Activated CD4-positive, alpha-beta T cell treated with anti-CD3 and anti-CD28 coated beads, Interleukin-2, amount 10 ng/mL, durations not matched to agents 7 days and 5 days (primary cell): Measurements from ENCODE around the gene ZNF710. TPM values are rescaled to one million over a fixed set of nuclear protein-coding genes. Genes with fewer than 3 reads are reported as not detected.

Experiments
- CTCF ChIA-PET: fragments of 350-600 bp; sonication (Branson Sonifier 250); formaldehyde crosslinking; loops from one replicate; lab custom pipeline; 2021; ENCODE audit warnings: antibody characterized with exemption; lab: Charles Lee
- POLR2A ChIA-PET: fragments of 350-600 bp; sonication (Branson Sonifier 250); formaldehyde crosslinking; loops from one replicate; lab custom pipeline; 2021; ENCODE audit warnings: antibody characterized with exemption; lab: Charles Lee
- DNase-seq: peaks from one replicate; pipeline ENCODE4 v3.0.0-alpha.2; 2020
- H3K27ac Mint-ChIP-seq: one replicate; pipeline ENCODE4 v1.8.0; 2021; ENCODE audit warnings: mild to moderate bottlenecking, moderate library complexity, mixed read lengths
- H3K27me3 Mint-ChIP-seq: one replicate; pipeline ENCODE4 v1.8.0; 2021; ENCODE audit warnings: mixed read lengths
- H3K36me3 Mint-ChIP-seq: one replicate; pipeline ENCODE4 v1.8.0; 2021; ENCODE audit warnings: low read depth, mixed read lengths
- H3K4me1 Mint-ChIP-seq: one replicate; pipeline ENCODE4 v1.8.0; 2021; ENCODE audit warnings: mixed read lengths
- H3K4me3 Mint-ChIP-seq: one replicate; pipeline ENCODE4 v1.8.0; 2021; ENCODE audit warnings: mild to moderate bottlenecking, moderate library complexity, mixed read lengths
- H3K9me3 Mint-ChIP-seq: one replicate; pipeline ENCODE4 v1.8.0; 2021; ENCODE audit warnings: mixed read lengths
- total RNA-seq, 2 experiments: library from RNA; stranded (reverse); gene quantifications; one replicate each; pipeline ENCODE4 v1.2.3, GENCODE V29; 2021

Gene ZNF710
- total RNA-seq, 2 experiments from 2014 or later: 24.4 to 26.6 TPM

DNA sequence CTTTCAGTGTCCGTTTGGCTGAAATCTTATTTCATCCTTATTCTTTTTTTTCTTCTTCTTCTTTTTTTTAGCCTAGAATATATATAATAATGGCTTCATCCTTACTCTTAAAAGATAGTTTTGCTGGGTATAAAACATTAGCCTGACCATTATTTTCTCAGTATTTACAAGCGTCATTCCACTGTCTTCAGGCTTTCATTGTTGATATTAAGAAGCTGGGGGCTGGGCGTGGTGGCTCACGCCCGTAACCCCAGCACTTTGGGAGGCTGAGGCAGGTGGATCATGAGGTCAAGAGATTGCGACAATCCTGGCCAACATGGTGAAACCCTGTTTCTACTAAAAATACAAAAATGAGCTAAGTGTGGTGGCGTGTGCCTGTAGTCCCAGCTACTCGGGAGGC, 10.6 kb downstream of the ZNF710 start:
- Mint-ChIP-seq H3K9me3 (peaks cover 7% of the 10 kb centered on the region), H3K27me3 (no peaks in the 10 kb centered on the region), H3K4me1 (peaks cover 61% of the 10 kb centered on the region), H3K27ac (no peak overlapping the region), H3K4me3 (no peak overlapping the region), H3K36me3 (peaks cover 44% of the 10 kb centered on the region)
- POLR2A ChIA-PET: no interaction called here
- no peak for DNase-seq
- CTCF ChIA-PET: interaction anchor here (0.8 to 1.3 kb wide), 3 partner anchors 20 to 281 kb away, joined by 3 to 4 read pairs (median 4); no protein-coding TSS in a partner anchor

DNA sequence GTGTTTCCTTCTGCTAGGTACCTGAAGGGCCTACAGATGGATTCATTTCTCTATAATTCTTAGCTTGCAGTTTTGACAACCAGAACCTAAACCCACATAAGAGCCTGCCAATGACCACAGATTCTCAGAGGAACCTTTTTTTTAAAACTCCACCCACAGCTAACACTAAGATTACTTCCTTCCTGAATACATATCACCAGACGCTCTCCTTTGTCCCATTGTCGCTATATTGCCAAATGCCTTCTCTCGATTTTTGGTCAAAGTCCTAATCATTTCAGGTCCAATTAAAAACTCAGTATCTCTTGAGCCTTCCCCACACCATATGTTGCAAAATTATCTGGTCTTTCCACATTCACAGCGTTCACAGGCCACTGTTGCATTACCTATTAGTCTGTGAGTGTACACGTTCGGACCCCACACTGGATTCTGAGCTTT, 12.4 kb downstream of the ZNF710 start:
- Mint-ChIP-seq H3K27me3 (no peaks in the 10 kb centered on the region), H3K36me3 (peaks cover 46% of the 10 kb centered on the region), H3K4me3 (peak overlapping the region; percentile 67), H3K4me1 (peaks cover 61% of the 10 kb centered on the region), H3K27ac (peak overlapping the region; percentile 87), H3K9me3 (peaks cover 7% of the 10 kb centered on the region)
- DNase-seq: peak; percentile 81
- CTCF ChIA-PET: interaction anchor here (0.8 to 2.3 kb wide), 2 partner anchors 10 to 42 kb away, joined by 3 to 11 read pairs; no protein-coding TSS in a partner anchor
- POLR2A ChIA-PET: interaction anchor here (0.7 to 1.3 kb wide), 2 partner anchors 9 to 11 kb away, joined by 3 read pairs; no protein-coding TSS in a partner anchor

- no peak for DNase-seq
- H3K36me3 Mint-ChIP-seq: peaks cover 35% of the 10 kb centered on the region
- H3K27me3 Mint-ChIP-seq: no peaks in the 10 kb centered on the region
- H3K9me3 Mint-ChIP-seq: peaks cover 7% of the 10 kb centered on the region
- H3K4me1 Mint-ChIP-seq: peaks cover 53% of the 10 kb centered on the region
- no peak overlapping the region for H3K4me3 Mint-ChIP-seq
- ChIA-PET CTCF (interaction anchor here (0.6 to 1.0 kb wide), 4 partner anchors 11 to 202 kb away, joined by 3 to 4 read pairs (median 3); no protein-coding TSS in a partner anchor), POLR2A (no interaction called here)
- H3K27ac Mint-ChIP-seq: no peak overlapping the region
Measured at GRCh38 chr15:90015294-90015693, 14.2 kb downstream of the ZNF710 start.

DNA sequence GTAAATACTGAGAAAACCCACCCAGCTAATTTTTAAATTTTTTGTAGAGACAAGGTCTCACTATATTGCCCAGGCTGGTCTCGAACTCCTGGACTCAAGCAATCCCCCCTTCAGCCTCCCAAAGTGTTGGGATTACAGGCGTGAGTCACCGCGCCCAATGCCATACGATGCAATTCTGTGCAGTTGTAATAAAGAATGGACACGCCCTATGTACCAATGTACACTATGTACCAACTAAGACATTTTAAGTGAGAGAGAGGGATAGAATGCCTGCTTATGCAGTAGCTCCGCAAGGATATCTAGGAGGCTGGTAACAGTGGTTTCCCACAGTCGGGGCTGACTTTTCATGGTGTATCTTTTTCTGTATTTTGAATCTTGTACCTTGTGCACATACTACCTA, 14.6 kb downstream of the ZNF710 start:
- ChIA-PET POLR2A (no interaction called here), CTCF (interaction anchor here (0.6 to 1.3 kb wide), 5 partner anchors 11 to 201 kb away, joined by 3 to 4 read pairs (median 3); no protein-coding TSS in a partner anchor)
- Mint-ChIP-seq H3K4me3 (no peak overlapping the region), H3K27ac (no peak overlapping the region), H3K9me3 (peaks cover 7% of the 10 kb centered on the region), H3K36me3 (peaks cover 35% of the 10 kb centered on the region), H3K27me3 (no peaks in the 10 kb centered on the region), H3K4me1 (peaks cover 53% of the 10 kb centered on the region)
- no peak for DNase-seq

GRCh38 chr15:90016721-90017120, 15.6 kb downstream of the ZNF710 start:
- peak; percentile 30 for DNase-seq
- POLR2A ChIA-PET: no interaction called here
- no peaks in the 10 kb centered on the region for H3K27me3 Mint-ChIP-seq

DNA sequence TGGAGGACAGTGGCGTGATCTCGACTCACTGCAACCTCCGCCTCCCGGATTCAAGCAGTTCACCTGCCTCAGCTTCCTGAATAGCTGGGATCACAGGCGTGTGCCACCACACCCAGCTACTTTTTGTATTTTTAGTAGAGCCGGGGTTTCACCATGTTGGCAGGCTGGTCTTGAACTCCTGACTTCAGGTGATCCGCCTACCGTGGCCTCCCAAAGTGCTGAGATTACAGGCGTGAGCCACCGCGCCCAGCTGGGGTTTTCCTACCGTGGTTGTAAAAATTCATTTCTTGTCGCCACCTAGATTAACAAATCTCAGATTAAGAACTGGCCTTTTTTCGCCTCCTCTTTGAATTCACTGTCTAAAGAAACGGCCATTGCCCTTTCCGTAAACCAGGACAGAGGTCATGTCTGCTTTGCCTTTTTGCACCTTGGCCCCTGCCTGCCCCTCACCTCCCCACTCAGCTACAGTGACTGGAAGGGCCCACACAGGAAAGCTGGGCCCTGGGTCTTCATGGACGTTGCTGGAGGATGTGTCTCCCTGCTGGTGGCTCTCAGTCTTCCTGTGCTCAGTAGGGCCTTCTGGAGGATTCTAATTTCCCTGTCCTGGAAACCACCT, 17.2 kb downstream of the ZNF710 start:
- POLR2A ChIA-PET: no interaction called here
- Mint-ChIP-seq H3K27me3 (no peaks in the 10 kb centered on the region), H3K4me3 (no peak overlapping the region), H3K4me1 (peaks cover 58% of the 10 kb centered on the region), H3K9me3 (peaks cover 4% of the 10 kb centered on the region), H3K36me3 (peaks cover 19% of the 10 kb centered on the region), H3K27ac (no peak overlapping the region)
- DNase-seq: no peak
- CTCF ChIA-PET: interaction anchor here (0.8 to 2.0 kb wide), 5 partner anchors 8 to 15 kb away, joined by 3 to 5 read pairs (median 5); no protein-coding TSS in a partner anchor

More at GRCh38 chr15:90016721-90017120, 15.6 kb downstream of the ZNF710 start:
- CTCF ChIA-PET: interaction anchor here (0.6 to 1.9 kb wide), 5 partner anchors 13 to 81 kb away, joined by 3 to 9 read pairs (median 3); no protein-coding TSS in a partner anchor
- peak overlapping the region; percentile 74 for H3K27ac Mint-ChIP-seq
- peaks cover 4% of the 10 kb centered on the region for H3K9me3 Mint-ChIP-seq
- peaks cover 28% of the 10 kb centered on the region for H3K36me3 Mint-ChIP-seq
- peaks cover 54% of the 10 kb centered on the region for H3K4me1 Mint-ChIP-seq
- H3K4me3 Mint-ChIP-seq: no peak overlapping the region

- CTCF ChIA-PET: interaction anchor here (1.0 kb wide), 1 partner anchor 66 kb away, joined by 3 read pairs; no protein-coding TSS in a partner anchor
- no peak overlapping the region for H3K4me3 Mint-ChIP-seq
- no peak for DNase-seq
- peaks cover 11% of the 10 kb centered on the region for H3K36me3 Mint-ChIP-seq
- POLR2A ChIA-PET: no interaction called here
- H3K9me3 Mint-ChIP-seq: peaks cover 2% of the 10 kb centered on the region
- H3K4me1 Mint-ChIP-seq: peaks cover 60% of the 10 kb centered on the region
- H3K27me3 Mint-ChIP-seq: no peaks in the 10 kb centered on the region
- H3K27ac Mint-ChIP-seq: no peak overlapping the region
Measured at GRCh38 chr15:90019611-90020010, 18.5 kb downstream of the ZNF710 start.

GRCh38 chr15:90020021-90020735, 19.1 kb downstream of the ZNF710 start:
- no peaks in the 10 kb centered on the region for H3K27me3 Mint-ChIP-seq
- H3K36me3 Mint-ChIP-seq: peaks cover 7% of the 10 kb centered on the region
- no peak overlapping the region for H3K4me3 Mint-ChIP-seq
- peak overlapping the region; percentile 13 for H3K27ac Mint-ChIP-seq
- peaks cover 62% of the 10 kb centered on the region for H3K4me1 Mint-ChIP-seq
- peaks cover 2% of the 10 kb centered on the region for H3K9me3 Mint-ChIP-seq
- no peak for DNase-seq
- ChIA-PET CTCF (interaction anchor here (1.0 to 2.5 kb wide), 5 partner anchors 11 to 280 kb away, joined by 3 to 10 read pairs (median 3); no protein-coding TSS in a partner anchor), POLR2A (no interaction called here)

GRCh38 chr15:90020936-90021507, 19.9 kb downstream of the ZNF710 start:
- no peak for DNase-seq
- no peaks in the 10 kb centered on the region for H3K9me3 Mint-ChIP-seq
- no peaks in the 10 kb centered on the region for H3K27me3 Mint-ChIP-seq
- H3K27ac Mint-ChIP-seq: no peak overlapping the region
- POLR2A ChIA-PET: no interaction called here
- peaks cover 57% of the 10 kb centered on the region for H3K4me1 Mint-ChIP-seq
- CTCF ChIA-PET: interaction anchor here (1.0 to 2.5 kb wide), 5 partner anchors 11 to 281 kb away, joined by 3 to 10 read pairs (median 3); no protein-coding TSS in a partner anchor
- peaks cover 2% of the 10 kb centered on the region for H3K36me3 Mint-ChIP-seq
- H3K4me3 Mint-ChIP-seq: no peak overlapping the region

DNA sequence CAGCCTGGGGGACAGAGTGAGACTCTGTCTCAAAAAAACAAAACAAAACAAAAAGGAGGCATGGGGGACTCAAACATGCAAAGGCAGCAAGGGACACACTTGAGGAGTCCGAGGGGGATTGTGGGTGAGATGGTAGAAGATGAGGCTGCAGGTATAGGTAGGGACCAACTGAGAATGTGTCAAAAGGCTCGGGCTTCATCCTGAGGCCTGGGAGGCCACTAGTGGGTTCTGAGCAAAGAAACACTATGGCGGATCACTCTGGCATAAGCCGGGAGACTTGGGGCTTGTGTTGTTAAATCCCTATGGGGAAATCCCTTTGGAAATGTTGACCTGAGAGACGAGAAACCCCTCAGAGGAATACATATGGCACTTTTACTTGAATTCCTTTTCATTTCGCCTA, 21.2 kb downstream of the ZNF710 start:
- H3K36me3 Mint-ChIP-seq: peaks cover 2% of the 10 kb centered on the region
- no peak overlapping the region for H3K27ac Mint-ChIP-seq
- no peak for DNase-seq
- H3K4me1 Mint-ChIP-seq: peaks cover 48% of the 10 kb centered on the region
- ChIA-PET POLR2A (no interaction called here), CTCF (interaction anchor here (0.7 to 2.5 kb wide), 2 partner anchors 9 to 12 kb away, joined by 3 to 10 read pairs; no protein-coding TSS in a partner anchor)
- no peaks in the 10 kb centered on the region for H3K27me3 Mint-ChIP-seq
- no peak overlapping the region for H3K4me3 Mint-ChIP-seq
- H3K9me3 Mint-ChIP-seq: no peaks in the 10 kb centered on the region

DNA sequence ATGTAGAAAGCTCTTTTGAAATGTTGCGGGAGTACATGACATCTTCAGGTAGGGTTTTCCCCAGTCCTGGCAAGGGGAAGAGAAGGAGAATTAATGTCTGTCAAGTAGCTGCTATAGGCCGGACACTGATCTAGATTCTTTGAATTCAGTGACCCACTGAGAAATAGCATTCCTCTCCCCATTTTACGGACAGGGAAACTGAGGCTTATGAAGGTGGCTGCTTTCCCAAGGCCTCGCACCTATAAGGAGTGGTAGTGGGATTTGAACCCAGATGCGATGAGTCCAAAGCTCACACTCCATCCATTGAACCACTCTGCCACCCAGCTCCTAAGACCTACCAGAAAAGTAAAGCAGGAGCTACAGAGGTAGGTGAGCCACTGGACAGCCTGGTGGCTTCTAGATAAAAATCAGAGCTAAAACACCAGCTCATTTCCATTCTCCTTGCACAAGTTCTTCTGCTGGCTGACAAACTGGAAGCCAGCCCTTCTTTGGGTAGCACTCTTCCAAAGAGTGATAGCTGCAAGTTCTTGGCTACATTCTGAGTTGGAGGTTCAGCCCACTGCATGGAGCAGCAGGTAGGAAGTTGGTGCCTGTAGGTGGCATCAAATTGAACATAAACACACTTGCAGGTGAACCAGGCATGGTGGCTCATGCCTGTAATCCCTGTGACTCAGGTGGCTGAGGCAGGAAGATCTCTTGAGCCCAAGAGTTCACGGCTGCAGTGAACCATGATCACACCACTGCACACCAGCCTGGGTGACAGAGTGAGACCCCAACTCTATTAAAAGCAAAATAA, 22.0 kb downstream of the ZNF710 start:
- H3K4me3 Mint-ChIP-seq: no peak overlapping the region
- H3K4me1 Mint-ChIP-seq: peaks cover 42% of the 10 kb centered on the region
- H3K27ac Mint-ChIP-seq: peak overlapping the region; percentile 6
- no peak for DNase-seq
- ChIA-PET CTCF (interaction anchor here (0.7 to 1.5 kb wide), 3 partner anchors 10 to 15 kb away, joined by 3 to 6 read pairs (median 4); no protein-coding TSS in a partner anchor), POLR2A (no interaction called here)
- peaks cover 1% of the 10 kb centered on the region for H3K9me3 Mint-ChIP-seq
- H3K36me3 Mint-ChIP-seq: peaks cover 3% of the 10 kb centered on the region
- no peaks in the 10 kb centered on the region for H3K27me3 Mint-ChIP-seq
